ENCODE data around the gene TFCP2.

DNA sequence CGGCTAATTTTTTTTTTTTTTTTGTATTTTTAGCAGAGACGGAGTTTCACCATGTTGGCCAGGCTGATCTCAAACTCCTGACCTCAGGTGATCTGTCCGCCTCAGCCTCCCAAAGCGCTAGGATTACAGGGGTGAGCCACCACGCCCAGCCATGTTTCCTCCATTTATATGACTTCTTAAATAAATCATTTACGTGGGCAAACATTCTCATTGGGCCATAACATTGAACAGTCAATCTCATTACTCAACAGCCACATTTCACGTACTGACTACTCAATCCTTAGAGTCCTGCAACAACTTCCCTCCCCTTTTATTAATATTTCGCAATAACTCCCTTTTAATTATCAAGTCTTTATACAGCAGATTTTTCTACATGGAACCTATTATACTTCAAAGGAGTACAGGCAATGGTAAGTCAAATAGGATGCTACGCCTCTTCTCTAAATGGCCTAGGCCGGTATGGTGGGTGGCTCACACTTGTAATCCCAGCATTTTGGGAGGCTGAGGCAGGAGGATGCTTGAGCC is 82.2 kb downstream of the TFCP2 start:
- TF ChIP-seq, protein P1, sequence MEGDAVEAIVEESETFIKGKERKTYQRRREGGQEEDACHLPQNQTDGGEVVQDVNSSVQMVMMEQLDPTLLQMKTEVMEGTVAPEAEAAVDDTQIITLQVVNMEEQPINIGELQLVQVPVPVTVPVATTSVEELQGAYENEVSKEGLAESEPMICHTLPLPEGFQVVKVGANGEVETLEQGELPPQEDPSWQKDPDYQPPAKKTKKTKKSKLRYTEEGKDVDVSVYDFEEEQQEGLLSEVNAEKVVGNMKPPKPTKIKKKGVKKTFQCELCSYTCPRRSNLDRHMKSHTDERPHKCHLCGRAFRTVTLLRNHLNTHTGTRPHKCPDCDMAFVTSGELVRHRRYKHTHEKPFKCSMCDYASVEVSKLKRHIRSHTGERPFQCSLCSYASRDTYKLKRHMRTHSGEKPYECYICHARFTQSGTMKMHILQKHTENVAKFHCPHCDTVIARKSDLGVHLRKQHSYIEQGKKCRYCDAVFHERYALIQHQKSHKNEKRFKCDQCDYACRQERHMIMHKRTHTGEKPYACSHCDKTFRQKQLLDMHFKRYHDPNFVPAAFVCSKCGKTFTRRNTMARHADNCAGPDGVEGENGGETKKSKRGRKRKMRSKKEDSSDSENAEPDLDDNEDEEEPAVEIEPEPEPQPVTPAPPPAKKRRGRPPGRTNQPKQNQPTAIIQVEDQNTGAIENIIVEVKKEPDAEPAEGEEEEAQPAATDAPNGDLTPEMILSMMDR (conservative IDR thresholded peaks at IDR 0.05; ENCODE audit: low read depth, low read length) = no peak
- TF ChIP-seq EZH2 (IDR thresholded peaks at IDR 0.05; ENCODE audit: low read length, unreplicated experiment) = no peak
